H1 (cell line): ENCODE measurements around the gene ARHGEF12. TPM values are rescaled to one million over a fixed set of nuclear protein-coding genes. Genes with fewer than 3 reads are reported as not detected.

Experiments used
- RXRA ChIP-seq: IDR thresholded peaks from 2 replicates; pipeline ENCODE4 v1.6.1; 2011; ENCODE audit warnings: low read depth, mild to moderate bottlenecking, low read length, moderate library complexity; ENCODE audit not compliant: insufficient read depth
- TEAD4 ChIP-seq: IDR thresholded peaks from 2 replicates; pipeline ENCODE4 v1.6.1; 2012; ENCODE audit warnings: low read depth, low read length, inconsistent platforms, mixed read lengths
- polyA plus RNA-seq, 7 experiments: library from polyadenylated mRNA; depleted of rRNA in 3 of 7; stranded (reverse) in 5 of 7; unstranded in 2 of 7; fragments of >200 nt in 5 of 7; fragments of 200-250 nt in 2 of 7; gene quantifications; 1 replicate in 5 of 7; 2 replicates in 1 of 7; 4 replicates in 1 of 7; pipeline versions ENCODE4 v1.2.1 to v1.2.3, GENCODE V29; 2011 to 2013; ENCODE audit warnings: missing spikeins in 2 of 7, mixed read lengths in 2 of 7
- total RNA-seq: library from RNA; stranded (reverse); fragmentation: NEBNext Ultra II Directional; extraction: Animal tissue kit (Norgen Biotek cat#: 25700); gene quantifications from 2 replicates; pipeline ENCODE4 v1.2.1, GENCODE V29; 2021
- TF ChIP-seq, protein P1 (sequence below): fragments of 300-600 bp; sonication (generic); IDR thresholded peaks from 2 replicates; pipeline ENCODE4 v1.7.1; 2012; ENCODE audit warnings: low read length, moderate library complexity, mild to moderate bottlenecking, inconsistent platforms; ENCODE audit not compliant: insufficient replicate concordance

The ARHGEF12 gene
- total and polyA plus RNA-seq, 2 of the 8 experiments (the other 6 are each of a cell fraction or from before 2014, with no cell fraction given), result 5.1 to 33.7 TPM

DNA sequence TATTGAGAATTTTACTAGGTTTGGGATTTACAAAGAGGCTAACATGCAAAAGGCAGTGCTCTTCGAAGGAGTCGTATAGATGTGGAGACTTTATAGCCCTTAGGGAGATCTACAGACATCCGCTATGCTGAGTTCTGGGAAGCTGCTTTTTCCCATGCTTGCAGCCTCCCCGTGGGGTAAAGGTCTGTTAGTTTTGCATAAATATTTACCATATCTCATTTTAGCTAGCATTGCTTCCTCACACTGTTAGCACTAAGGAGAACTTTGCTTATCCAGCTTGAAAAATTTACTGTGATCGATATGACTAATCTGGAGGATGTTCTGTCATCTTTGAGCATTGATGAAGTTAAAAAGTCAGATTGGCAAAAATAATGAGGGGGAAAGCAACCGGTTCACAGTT, 18.6 kb downstream of the ARHGEF12 start (continued):
- TF ChIP-seq, protein P1, sequence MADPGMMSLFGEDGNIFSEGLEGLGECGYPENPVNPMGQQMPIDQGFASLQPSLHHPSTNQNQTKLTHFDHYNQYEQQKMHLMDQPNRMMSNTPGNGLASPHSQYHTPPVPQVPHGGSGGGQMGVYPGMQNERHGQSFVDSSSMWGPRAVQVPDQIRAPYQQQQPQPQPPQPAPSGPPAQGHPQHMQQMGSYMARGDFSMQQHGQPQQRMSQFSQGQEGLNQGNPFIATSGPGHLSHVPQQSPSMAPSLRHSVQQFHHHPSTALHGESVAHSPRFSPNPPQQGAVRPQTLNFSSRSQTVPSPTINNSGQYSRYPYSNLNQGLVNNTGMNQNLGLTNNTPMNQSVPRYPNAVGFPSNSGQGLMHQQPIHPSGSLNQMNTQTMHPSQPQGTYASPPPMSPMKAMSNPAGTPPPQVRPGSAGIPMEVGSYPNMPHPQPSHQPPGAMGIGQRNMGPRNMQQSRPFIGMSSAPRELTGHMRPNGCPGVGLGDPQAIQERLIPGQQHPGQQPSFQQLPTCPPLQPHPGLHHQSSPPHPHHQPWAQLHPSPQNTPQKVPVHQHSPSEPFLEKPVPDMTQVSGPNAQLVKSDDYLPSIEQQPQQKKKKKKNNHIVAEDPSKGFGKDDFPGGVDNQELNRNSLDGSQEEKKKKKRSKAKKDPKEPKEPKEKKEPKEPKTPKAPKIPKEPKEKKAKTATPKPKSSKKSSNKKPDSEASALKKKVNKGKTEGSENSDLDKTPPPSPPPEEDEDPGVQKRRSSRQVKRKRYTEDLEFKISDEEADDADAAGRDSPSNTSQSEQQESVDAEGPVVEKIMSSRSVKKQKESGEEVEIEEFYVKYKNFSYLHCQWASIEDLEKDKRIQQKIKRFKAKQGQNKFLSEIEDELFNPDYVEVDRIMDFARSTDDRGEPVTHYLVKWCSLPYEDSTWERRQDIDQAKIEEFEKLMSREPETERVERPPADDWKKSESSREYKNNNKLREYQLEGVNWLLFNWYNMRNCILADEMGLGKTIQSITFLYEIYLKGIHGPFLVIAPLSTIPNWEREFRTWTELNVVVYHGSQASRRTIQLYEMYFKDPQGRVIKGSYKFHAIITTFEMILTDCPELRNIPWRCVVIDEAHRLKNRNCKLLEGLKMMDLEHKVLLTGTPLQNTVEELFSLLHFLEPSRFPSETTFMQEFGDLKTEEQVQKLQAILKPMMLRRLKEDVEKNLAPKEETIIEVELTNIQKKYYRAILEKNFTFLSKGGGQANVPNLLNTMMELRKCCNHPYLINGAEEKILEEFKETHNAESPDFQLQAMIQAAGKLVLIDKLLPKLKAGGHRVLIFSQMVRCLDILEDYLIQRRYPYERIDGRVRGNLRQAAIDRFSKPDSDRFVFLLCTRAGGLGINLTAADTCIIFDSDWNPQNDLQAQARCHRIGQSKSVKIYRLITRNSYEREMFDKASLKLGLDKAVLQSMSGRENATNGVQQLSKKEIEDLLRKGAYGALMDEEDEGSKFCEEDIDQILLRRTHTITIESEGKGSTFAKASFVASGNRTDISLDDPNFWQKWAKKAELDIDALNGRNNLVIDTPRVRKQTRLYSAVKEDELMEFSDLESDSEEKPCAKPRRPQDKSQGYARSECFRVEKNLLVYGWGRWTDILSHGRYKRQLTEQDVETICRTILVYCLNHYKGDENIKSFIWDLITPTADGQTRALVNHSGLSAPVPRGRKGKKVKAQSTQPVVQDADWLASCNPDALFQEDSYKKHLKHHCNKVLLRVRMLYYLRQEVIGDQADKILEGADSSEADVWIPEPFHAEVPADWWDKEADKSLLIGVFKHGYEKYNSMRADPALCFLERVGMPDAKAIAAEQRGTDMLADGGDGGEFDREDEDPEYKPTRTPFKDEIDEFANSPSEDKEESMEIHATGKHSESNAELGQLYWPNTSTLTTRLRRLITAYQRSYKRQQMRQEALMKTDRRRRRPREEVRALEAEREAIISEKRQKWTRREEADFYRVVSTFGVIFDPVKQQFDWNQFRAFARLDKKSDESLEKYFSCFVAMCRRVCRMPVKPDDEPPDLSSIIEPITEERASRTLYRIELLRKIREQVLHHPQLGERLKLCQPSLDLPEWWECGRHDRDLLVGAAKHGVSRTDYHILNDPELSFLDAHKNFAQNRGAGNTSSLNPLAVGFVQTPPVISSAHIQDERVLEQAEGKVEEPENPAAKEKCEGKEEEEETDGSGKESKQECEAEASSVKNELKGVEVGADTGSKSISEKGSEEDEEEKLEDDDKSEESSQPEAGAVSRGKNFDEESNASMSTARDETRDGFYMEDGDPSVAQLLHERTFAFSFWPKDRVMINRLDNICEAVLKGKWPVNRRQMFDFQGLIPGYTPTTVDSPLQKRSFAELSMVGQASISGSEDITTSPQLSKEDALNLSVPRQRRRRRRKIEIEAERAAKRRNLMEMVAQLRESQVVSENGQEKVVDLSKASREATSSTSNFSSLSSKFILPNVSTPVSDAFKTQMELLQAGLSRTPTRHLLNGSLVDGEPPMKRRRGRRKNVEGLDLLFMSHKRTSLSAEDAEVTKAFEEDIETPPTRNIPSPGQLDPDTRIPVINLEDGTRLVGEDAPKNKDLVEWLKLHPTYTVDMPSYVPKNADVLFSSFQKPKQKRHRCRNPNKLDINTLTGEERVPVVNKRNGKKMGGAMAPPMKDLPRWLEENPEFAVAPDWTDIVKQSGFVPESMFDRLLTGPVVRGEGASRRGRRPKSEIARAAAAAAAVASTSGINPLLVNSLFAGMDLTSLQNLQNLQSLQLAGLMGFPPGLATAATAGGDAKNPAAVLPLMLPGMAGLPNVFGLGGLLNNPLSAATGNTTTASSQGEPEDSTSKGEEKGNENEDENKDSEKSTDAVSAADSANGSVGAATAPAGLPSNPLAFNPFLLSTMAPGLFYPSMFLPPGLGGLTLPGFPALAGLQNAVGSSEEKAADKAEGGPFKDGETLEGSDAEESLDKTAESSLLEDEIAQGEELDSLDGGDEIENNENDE, result no peak
- TF ChIP-seq RXRA (no peak), TEAD4 (no peak)
